SU-DHL-6 (cell line): ENCODE results near the gene IMMT.

ENCODE experiments used
- H2AFZ ChIP-seq: fragments of 200-600 bp; sonication (generic); 2 replicates; pipeline ENCODE4 v1.6.1; 2014; ENCODE audit warnings: low read depth, mild to moderate bottlenecking, moderate library complexity, mixed read lengths, antibody characterized with exemption, low read length; ENCODE audit not compliant: severe bottlenecking
- H3F3A ChIP-seq: fragments of 200-600 bp; shearing (Covaris generic); 2 replicates; pipeline ENCODE4 v1.6.0; 2016; ENCODE audit warnings: antibody characterized with exemption, mild to moderate bottlenecking; ENCODE audit not compliant: insufficient read depth
- H3K27ac ChIP-seq: fragments of 200-600 bp; sonication (generic); 2 replicates; pipeline ENCODE4 v1.5.1; 2016; ENCODE audit warnings: low read depth, mild to moderate bottlenecking, low read length, moderate library complexity, mixed read lengths
- H3K27me3 ChIP-seq: fragments of 200-600 bp; sonication (generic), shearing (Covaris generic); 2 replicates; pipeline ENCODE4 v1.6.0; 2014; ENCODE audit warnings: mild to moderate bottlenecking, low read length
- H3K36me3 ChIP-seq: fragments of 200-600 bp; sonication (generic); 2 replicates; pipeline ENCODE4 v1.6.1; 2014; ENCODE audit warnings: mild to moderate bottlenecking, low read length, mixed read lengths
- H3K4me2 ChIP-seq: fragments of 300-600, 200-600 bp; shearing (Covaris generic), sonication (generic); 2 replicates; pipeline ENCODE4 v1.6.0; 2014; ENCODE audit warnings: low read length, low read depth, mild to moderate bottlenecking; ENCODE audit not compliant: poor library complexity, severe bottlenecking
- H3K4me3 ChIP-seq: fragments of 200-600 bp; sonication (generic); 2 replicates; pipeline ENCODE4 v1.5.1; 2014; ENCODE audit warnings: antibody characterized with exemption, low read length, mild to moderate bottlenecking, mixed read lengths; ENCODE audit not compliant: insufficient read depth, poor library complexity, severe bottlenecking
- H3K79me2 ChIP-seq: fragments of 200-600 bp; sonication (generic); 2 replicates; pipeline ENCODE4 v1.6.1; 2014; ENCODE audit warnings: mild to moderate bottlenecking, low read length, moderate library complexity; ENCODE audit not compliant: insufficient read depth
- H3K9ac ChIP-seq: fragments of 200-600 bp; sonication (generic); 2 replicates; pipeline ENCODE4 v1.7.0; 2014; ENCODE audit warnings: mild to moderate bottlenecking, low read length
- H3K9me2 ChIP-seq: fragments of 200-600 bp; sonication (generic); replicated peaks from 2 replicates; pipeline ENCODE4 v1.6.1; 2014; ENCODE audit warnings: low read length; ENCODE audit not compliant: insufficient read depth
- H3K9me3 ChIP-seq: fragments of 200-600 bp; sonication (generic); 2 replicates; pipeline ENCODE4 v1.6.1; 2014; ENCODE audit warnings: low read length, mixed read lengths; ENCODE audit not compliant: insufficient read depth
- H4K20me1 ChIP-seq: fragments of 200-600 bp; sonication (generic); 2 replicates; pipeline ENCODE4 v1.6.1; 2014; ENCODE audit warnings: low read depth, mild to moderate bottlenecking, antibody characterized with exemption, low read length, moderate library complexity, mixed read lengths
- CTCF ChIP-seq: fragments of 200-600 bp; sonication (generic); IDR thresholded peaks from one replicate; pipeline ENCODE4 v1.5.1; 2017; ENCODE audit warnings: antibody characterized with exemption, mild to moderate bottlenecking, low read length, moderate library complexity; ENCODE audit not compliant: insufficient read depth, poor library complexity, severe bottlenecking
- EZH2phosphoT487 ChIP-seq: fragments of 200-600 bp; sonication (generic), shearing (Covaris generic); conservative IDR thresholded peaks from 2 replicates; pipeline ENCODE4 v1.6.1; 2018; ENCODE audit warnings: mild to moderate bottlenecking, antibody characterized with exemption, low read length, moderate library complexity, mixed read lengths

The IMMT gene

GRCh38 chr2:86224645-86225355 lies 29.5 kb upstream of the IMMT start:
- TF ChIP-seq CTCF (no peak), EZH2phosphoT487 (no peak)
- Histone ChIP-seq H2AFZ (no peak overlapping the region), H3K4me2 (no peak overlapping the region), H3K36me3 (no peaks in the 10 kb centered on the region), H3K9me3 (no peaks in the 10 kb centered on the region), H3K79me2 (no peaks in the 10 kb centered on the region), H3F3A (no peaks in the 10 kb centered on the region), H3K9me2 (no peaks in the 10 kb centered on the region), H3K27me3 (no peaks in the 10 kb centered on the region), H4K20me1 (no peaks in the 10 kb centered on the region), H3K27ac (no peak overlapping the region), H3K4me3 (no peak overlapping the region), H3K9ac (no peak overlapping the region)

- Histone ChIP-seq H3K79me2 (no peaks in the 10 kb centered on the region), H2AFZ (no peak overlapping the region), H3K9ac (no peak overlapping the region), H3K27ac (no peak overlapping the region), H3F3A (no peaks in the 10 kb centered on the region), H3K9me2 (no peaks in the 10 kb centered on the region), H3K27me3 (no peaks in the 10 kb centered on the region), H3K9me3 (no peaks in the 10 kb centered on the region), H3K4me2 (no peak overlapping the region), H3K4me3 (no peak overlapping the region), H3K36me3 (no peaks in the 10 kb centered on the region), H4K20me1 (no peaks in the 10 kb centered on the region)
- no peak for TF ChIP-seq CTCF
- TF ChIP-seq EZH2phosphoT487: no peak
Observed at GRCh38 chr2:86223927-86224560, 28.8 kb upstream of the IMMT start.

- H3K27ac ChIP-seq: no peak overlapping the region
- H3K9me3 ChIP-seq: no peaks in the 10 kb centered on the region
- TF ChIP-seq CTCF (no peak), EZH2phosphoT487 (no peak)
- H4K20me1 ChIP-seq: no peaks in the 10 kb centered on the region
- H3F3A ChIP-seq: no peaks in the 10 kb centered on the region
- no peaks in the 10 kb centered on the region for H3K79me2 ChIP-seq
- no peaks in the 10 kb centered on the region for H3K27me3 ChIP-seq
- H3K36me3 ChIP-seq: no peaks in the 10 kb centered on the region
- no peaks in the 10 kb centered on the region for H3K9me2 ChIP-seq
- H2AFZ ChIP-seq: no peak overlapping the region
- no peak overlapping the region for H3K4me3 ChIP-seq
- H3K9ac ChIP-seq: no peak overlapping the region
- no peak overlapping the region for H3K4me2 ChIP-seq
Observed at GRCh38 chr2:86223140-86223926, 28.1 kb upstream of the IMMT start.
